Peyer's patch (tissue), 4 donors: ENCODE results near the gene PCK1.

Experiments used
- POLR2A ChIP-seq, 2 donors: fragments of 450-650 bp; IDR thresholded peaks; one replicate each; pipeline ENCODE4 v1.5.1; 2017; ENCODE audit warnings: antibody characterized with exemption in 2 of 2, mild to moderate bottlenecking in 2 of 2, moderate library complexity in 2 of 2
- TF ChIP-seq, protein P1 (sequence below), 6 experiments: fragments of 450-650 bp in 4 of 6; fragments of 200-600 bp in 2 of 6; sonication (generic) in 1 of 6; IDR thresholded peaks; one replicate each; pipeline ENCODE4 v1.5.1; 2017 to 2019; ENCODE audit warnings: antibody characterized with exemption in 6 of 6, mild to moderate bottlenecking in 3 of 6, moderate library complexity in 1 of 6

DNA sequence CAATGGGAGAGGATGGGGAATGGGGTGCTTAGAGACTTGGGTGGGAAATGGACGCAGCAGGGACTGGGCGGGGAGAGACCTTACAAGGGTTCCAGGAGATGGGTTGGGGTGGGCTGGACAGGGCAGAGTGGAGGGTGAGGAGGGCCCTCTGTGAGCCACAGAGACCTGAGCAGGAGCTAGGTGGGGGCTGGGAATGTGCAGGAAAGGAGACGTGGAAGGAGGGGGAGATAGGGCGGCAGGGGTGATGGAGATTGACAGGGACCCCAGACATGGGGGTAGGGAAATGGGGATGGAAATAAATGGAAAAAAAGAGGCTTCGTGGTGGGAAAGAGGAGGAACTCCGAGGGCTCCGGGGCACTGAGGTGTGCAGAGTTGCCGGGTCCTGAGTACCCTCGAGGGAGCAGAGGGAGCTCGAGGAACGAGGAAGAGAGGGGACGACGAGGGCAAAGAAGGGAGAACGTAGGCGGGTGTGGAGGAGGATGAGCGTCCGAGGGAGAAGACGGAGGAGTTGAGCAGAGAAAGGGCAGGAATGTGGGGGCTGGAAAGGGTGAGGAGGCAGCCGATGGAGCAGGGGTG lies 33.9 kb upstream of the PCK1 start:
- TF ChIP-seq, protein P1, sequence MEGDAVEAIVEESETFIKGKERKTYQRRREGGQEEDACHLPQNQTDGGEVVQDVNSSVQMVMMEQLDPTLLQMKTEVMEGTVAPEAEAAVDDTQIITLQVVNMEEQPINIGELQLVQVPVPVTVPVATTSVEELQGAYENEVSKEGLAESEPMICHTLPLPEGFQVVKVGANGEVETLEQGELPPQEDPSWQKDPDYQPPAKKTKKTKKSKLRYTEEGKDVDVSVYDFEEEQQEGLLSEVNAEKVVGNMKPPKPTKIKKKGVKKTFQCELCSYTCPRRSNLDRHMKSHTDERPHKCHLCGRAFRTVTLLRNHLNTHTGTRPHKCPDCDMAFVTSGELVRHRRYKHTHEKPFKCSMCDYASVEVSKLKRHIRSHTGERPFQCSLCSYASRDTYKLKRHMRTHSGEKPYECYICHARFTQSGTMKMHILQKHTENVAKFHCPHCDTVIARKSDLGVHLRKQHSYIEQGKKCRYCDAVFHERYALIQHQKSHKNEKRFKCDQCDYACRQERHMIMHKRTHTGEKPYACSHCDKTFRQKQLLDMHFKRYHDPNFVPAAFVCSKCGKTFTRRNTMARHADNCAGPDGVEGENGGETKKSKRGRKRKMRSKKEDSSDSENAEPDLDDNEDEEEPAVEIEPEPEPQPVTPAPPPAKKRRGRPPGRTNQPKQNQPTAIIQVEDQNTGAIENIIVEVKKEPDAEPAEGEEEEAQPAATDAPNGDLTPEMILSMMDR (IDR thresholded peaks at IDR 0.05): no peak
- no peak for TF ChIP-seq POLR2A (IDR thresholded peaks at IDR 0.05)
